Hypothalamus (tissue), 51 donors: ENCODE measurements around the gene ADAMTS16.
"Not testable (repeated sequence)": the region's sequence is repeated elsewhere in the genome, so short reads cannot be mapped to it uniquely, and the experiment has no call there.

Experiments used
- DNase-seq, 51 donors: peaks; one replicate each; lab custom pipeline; 2025; lab: John Stamatoyannopoulos, UW

Gene ADAMTS16

GRCh38 chr5:5139777-5140478, at the start of gene ADAMTS16:
Gene ADAMTS16 (plus strand): TSS chr5:5140330. CDS start chr5:5140468, 138 bp downstream.
- peak in 2 of 51 donors; percentile 5 to 11 for DNase-seq

- DNase-seq = no peak
Measured at GRCh38 chr5:5092149-5092548, 48.0 kb upstream of the ADAMTS16 start.

GRCh38 chr5:5100635-5101034, 39.5 kb upstream of the ADAMTS16 start:
- DNase-seq = no peak

- no peak for DNase-seq
Measured at GRCh38 chr5:5101676-5102075, 38.5 kb upstream of the ADAMTS16 start.

- DNase-seq = no peak
Measured at GRCh38 chr5:5103245-5103644, 36.9 kb upstream of the ADAMTS16 start.

- DNase-seq = no peak
Measured at GRCh38 chr5:5104550-5104949, 35.6 kb upstream of the ADAMTS16 start.

GRCh38 chr5:5105531-5105930, 34.6 kb upstream of the ADAMTS16 start:
- DNase-seq = no peak

- no peak for DNase-seq
Measured at GRCh38 chr5:5116956-5117355, 23.2 kb upstream of the ADAMTS16 start.

- DNase-seq = no peak
Measured at GRCh38 chr5:5122776-5123175, 17.4 kb upstream of the ADAMTS16 start.

GRCh38 chr5:5124231-5124630, 15.9 kb upstream of the ADAMTS16 start:
- DNase-seq = no peak

- DNase-seq = no peak
Measured at GRCh38 chr5:5126444-5126843, 13.7 kb upstream of the ADAMTS16 start.

- DNase-seq = no peak
Measured at GRCh38 chr5:5128766-5129165, 11.4 kb upstream of the ADAMTS16 start.

- DNase-seq = no peak
Measured at GRCh38 chr5:5132234-5132633, 7.9 kb upstream of the ADAMTS16 start.

- DNase-seq = no peak
Measured at GRCh38 chr5:5132693-5133295, 7.3 kb upstream of the ADAMTS16 start.

- DNase-seq = no peak
Measured at GRCh38 chr5:5134107-5134506, 6.0 kb upstream of the ADAMTS16 start.

- DNase-seq = no peak
Measured at GRCh38 chr5:5135957-5136676, 4.0 kb upstream of the ADAMTS16 start.

- not testable (repeated sequence) for DNase-seq
Measured at GRCh38 chr5:5137851-5138250, 2.3 kb upstream of the ADAMTS16 start.

GRCh38 chr5:5139336-5139776, 774 bp upstream of the ADAMTS16 start:
- DNase-seq = no peak

GRCh38 chr5:5140479-5141338, 579 bp downstream of the ADAMTS16 start:
- no peak for DNase-seq

- DNase-seq = no peak
Measured at GRCh38 chr5:5141339-5141599, 1.1 kb downstream of the ADAMTS16 start.
